Loucy (cell line): ENCODE data around the gene RPS28.

Source experiments
- CTCF ChIP-seq: fragments of 200-600 bp; sonication (generic); conservative IDR thresholded peaks from 2 replicates; pipeline ENCODE4 v1.5.1; 2014; ENCODE audit warnings: mild to moderate bottlenecking, antibody characterized with exemption, low read length
- EZH2phosphoT487 ChIP-seq: fragments of 200-600 bp; IDR thresholded peaks from 2 replicates; pipeline ENCODE4 v1.6.1; 2018; ENCODE audit warnings: antibody characterized with exemption, mild to moderate bottlenecking, moderate library complexity, borderline replicate concordance

DNA sequence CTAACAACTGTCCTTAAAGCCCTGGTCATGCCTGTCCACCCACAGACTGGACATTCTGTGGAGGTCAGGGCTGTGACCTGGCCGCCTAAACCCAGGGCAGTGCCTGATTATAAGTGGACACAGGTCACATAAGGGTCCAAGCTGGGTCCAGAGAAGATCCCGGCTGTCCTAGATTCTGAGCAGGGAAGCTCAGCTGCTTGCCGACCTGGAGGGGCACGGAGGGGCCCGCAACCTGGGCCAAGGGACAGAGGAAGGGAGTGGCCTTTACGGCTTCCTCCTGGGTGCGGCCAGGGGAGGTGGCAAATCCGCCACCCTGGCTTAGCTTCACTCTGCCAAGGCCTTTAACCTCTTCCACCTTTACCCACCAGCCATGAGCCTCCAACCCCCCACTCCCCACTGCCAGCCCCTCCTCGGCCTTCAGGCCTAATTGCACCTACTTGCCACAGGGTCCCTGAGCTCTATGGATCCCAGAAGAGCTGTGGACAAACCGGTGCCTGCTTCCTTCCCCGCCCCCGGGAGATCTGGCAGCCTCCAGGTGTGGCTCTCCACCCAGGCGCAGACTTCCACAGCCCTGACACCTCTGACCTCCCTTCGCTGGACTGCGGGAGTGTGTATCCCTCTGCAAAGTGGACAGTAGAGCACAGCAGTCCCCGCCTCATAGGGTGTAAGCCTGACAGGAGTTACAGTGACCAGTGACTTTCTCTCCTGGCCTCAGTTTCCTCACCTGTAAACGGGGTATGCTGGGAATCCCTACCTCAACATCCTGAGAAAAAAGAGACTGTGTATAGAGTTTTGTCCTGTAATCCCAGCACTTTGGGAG is 14.9 kb upstream of the RPS28 start:
- no peak for TF ChIP-seq CTCF
- no peak for TF ChIP-seq EZH2phosphoT487
